Peyer's patch (tissue), 4 donors: ENCODE data around the gene MBTD1. TPM values are rescaled to one million over a fixed set of nuclear protein-coding genes. Genes with fewer than 3 reads are reported as not detected.

Experiments
- DNase-seq, 3 donors: peaks; one replicate each; pipeline ENCODE4 v3.0.0-alpha.2; 2017 to 2019
- H3K27ac ChIP-seq, 4 donors: fragments of 200-600 bp; sonication (generic); one replicate each; pipeline ENCODE4 v1.5.1; 2016 to 2019
- H3K27me3 ChIP-seq, 2 donors: fragments of 200-600 bp; sonication (generic); one replicate each; pipeline ENCODE4 v1.5.1; 2019
- H3K36me3 ChIP-seq, 3 donors: fragments of 200-600 bp; sonication (generic); one replicate each; pipeline ENCODE4 v1.5.1; 2016 to 2019
- H3K4me1 ChIP-seq, 4 donors: fragments of 200-600 bp; sonication (generic); one replicate each; pipeline ENCODE4 v1.5.1; 2016 to 2019
- H3K4me3 ChIP-seq, 4 donors: fragments of 200-600 bp; sonication (generic); 1 replicate in 3 of 4; 2 replicates in 1 of 4; pipeline ENCODE4 v1.5.1; 2016 to 2019; ENCODE audit warnings: mild to moderate bottlenecking in 1 of 4
- H3K9me3 ChIP-seq, 4 donors: fragments of 200-600 bp; sonication (generic); one replicate each; pipeline ENCODE4 v1.5.1; 2016 to 2019; ENCODE audit warnings: mild to moderate bottlenecking in 1 of 4
- CTCF ChIP-seq, 6 experiments: fragments of 450-650 bp in 4 of 6; fragments of 200-600 bp in 2 of 6; sonication (generic) in 1 of 6; IDR thresholded peaks; one replicate each; pipeline ENCODE4 v1.5.1; 2017 to 2019; ENCODE audit warnings: antibody characterized with exemption in 6 of 6, mild to moderate bottlenecking in 3 of 6, moderate library complexity in 1 of 6
- POLR2A ChIP-seq, 2 donors: fragments of 450-650 bp; IDR thresholded peaks; one replicate each; pipeline ENCODE4 v1.5.1; 2017; ENCODE audit warnings: antibody characterized with exemption in 2 of 2, mild to moderate bottlenecking in 2 of 2, moderate library complexity in 2 of 2
- total RNA-seq, 4 donors: library from RNA; depleted of rRNA; stranded (reverse); fragments of >200 nt; gene quantifications; one replicate each; pipeline ENCODE4 v1.1.0, GENCODE V29; 2016

Gene MBTD1
- total RNA-seq, 4 donors from 2014 or later = 13.2 to 27.6 (median 24.7) TPM

GRCh38 chr17:51240275-51240674, 19.6 kb downstream of the MBTD1 start:
- Histone ChIP-seq H3K4me3 (no peak overlapping the region), H3K4me1 (no peaks in the 10 kb centered on the region), H3K9me3 (no peaks in the 10 kb centered on the region), H3K27ac (no peak overlapping the region), H3K36me3 (no peaks in the 10 kb centered on the region), H3K27me3 (no peaks in the 10 kb centered on the region)
- DNase-seq = no peak
- no peak for TF ChIP-seq POLR2A (IDR thresholded peaks at IDR 0.05)
- no peak for TF ChIP-seq CTCF (IDR thresholded peaks at IDR 0.05)

DNA sequence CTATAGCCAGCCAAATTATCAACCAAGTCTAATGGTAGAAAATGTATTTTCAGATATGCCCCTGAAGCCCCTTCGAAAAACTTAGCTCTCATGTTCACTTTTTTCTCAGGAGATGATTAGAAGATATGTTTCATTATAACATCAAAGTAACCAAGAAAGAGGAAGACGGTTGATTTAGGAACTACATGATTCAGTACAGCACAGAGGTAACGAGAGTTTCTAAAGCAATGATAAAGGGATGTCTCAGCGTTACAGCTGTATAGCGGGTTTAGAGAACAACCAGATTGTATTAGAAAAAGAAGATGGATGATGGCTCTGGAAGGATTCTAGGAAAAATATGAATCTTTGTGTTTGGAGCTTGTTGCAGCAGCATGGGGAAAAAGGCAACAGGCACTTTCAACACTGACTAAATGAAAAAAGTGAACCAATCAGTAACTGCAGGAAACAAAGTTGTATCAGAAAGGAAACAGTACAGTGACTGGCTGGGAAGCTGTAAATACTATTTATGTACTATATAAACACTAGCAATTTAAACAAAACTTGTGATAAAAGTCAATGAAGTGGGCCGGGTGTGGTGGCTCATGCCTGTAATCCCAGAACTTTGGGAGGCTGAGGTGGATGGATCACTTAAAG, 21.5 kb downstream of the MBTD1 start:
- Histone ChIP-seq H3K4me1 (no peaks in the 10 kb centered on the region), H3K27ac (no peak overlapping the region)

GRCh38 chr17:51234162-51234561, 25.7 kb downstream of the MBTD1 start:
- no peaks in the 10 kb centered on the region for H3K9me3 ChIP-seq

More for the DNA sequence above, 21.5 kb downstream of the MBTD1 start:
- no peak for DNase-seq
- no peaks in the 10 kb centered on the region for H3K36me3 ChIP-seq
- H3K9me3 ChIP-seq = no peaks in the 10 kb centered on the region
- TF ChIP-seq CTCF (IDR thresholded peaks at IDR 0.05) (no peak), POLR2A (IDR thresholded peaks at IDR 0.05) (no peak)
- H3K27me3 ChIP-seq = no peaks in the 10 kb centered on the region
- H3K4me3 ChIP-seq = no peak overlapping the region

GRCh38 chr17:51231999-51232398, 27.9 kb downstream of the MBTD1 start:
- TF ChIP-seq POLR2A (IDR thresholded peaks at IDR 0.05) (no peak), CTCF (IDR thresholded peaks at IDR 0.05) (no peak)
- H3K27ac ChIP-seq = no peak overlapping the region
- no peaks in the 10 kb centered on the region for H3K36me3 ChIP-seq
- no peaks in the 10 kb centered on the region for H3K4me1 ChIP-seq
- H3K27me3 ChIP-seq = no peaks in the 10 kb centered on the region
- no peak overlapping the region for H3K4me3 ChIP-seq
- DNase-seq = no peak
- H3K9me3 ChIP-seq = no peaks in the 10 kb centered on the region

More at GRCh38 chr17:51234162-51234561, 25.7 kb downstream of the MBTD1 start:
- Histone ChIP-seq H3K27ac (no peak overlapping the region), H3K4me3 (no peak overlapping the region), H3K36me3 (no peaks in the 10 kb centered on the region), H3K4me1 (no peaks in the 10 kb centered on the region), H3K27me3 (no peaks in the 10 kb centered on the region)
- DNase-seq = no peak
- no peak for TF ChIP-seq CTCF (IDR thresholded peaks at IDR 0.05)

DNA sequence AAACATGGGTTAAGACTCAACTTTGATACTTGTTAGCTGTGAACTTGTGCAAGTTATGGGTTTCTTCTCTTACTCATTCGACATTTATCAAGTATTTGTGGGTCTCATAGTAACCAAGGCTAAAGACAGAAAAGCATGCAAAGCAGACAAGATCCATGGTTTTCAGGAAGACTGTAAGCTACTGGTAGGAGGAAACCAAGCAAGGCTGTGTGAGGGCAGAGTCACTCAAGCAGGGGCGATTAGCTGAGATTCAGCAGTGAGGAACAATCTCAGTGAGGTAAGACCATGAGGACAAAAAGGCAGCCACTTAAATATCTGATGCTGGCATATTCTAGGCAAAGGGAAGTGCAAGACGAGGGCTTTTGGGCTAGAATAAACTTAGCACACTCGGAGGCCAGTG, 29.5 kb downstream of the MBTD1 start:
- Histone ChIP-seq H3K36me3 (no peaks in the 10 kb centered on the region), H3K9me3 (no peaks in the 10 kb centered on the region), H3K27me3 (no peaks in the 10 kb centered on the region), H3K27ac (no peak overlapping the region), H3K4me1 (peaks cover 0 to 2% (median 0%) of the 10 kb centered on the region in 4 donors), H3K4me3 (no peak overlapping the region)
- TF ChIP-seq CTCF (IDR thresholded peaks at IDR 0.05) (no peak), POLR2A (IDR thresholded peaks at IDR 0.05) (no peak)
- no peak for DNase-seq

- Histone ChIP-seq H3K4me1 (peaks cover 0 to 6% (median 0%) of the 10 kb centered on the region in 4 donors), H3K36me3 (no peaks in the 10 kb centered on the region), H3K9me3 (no peaks in the 10 kb centered on the region), H3K27ac (no peak overlapping the region), H3K27me3 (no peaks in the 10 kb centered on the region), H3K4me3 (no peak overlapping the region)
- DNase-seq = no peak
- TF ChIP-seq POLR2A (IDR thresholded peaks at IDR 0.05) = no peak
- no peak for TF ChIP-seq CTCF (IDR thresholded peaks at IDR 0.05)
These were observed 30.0 kb downstream of the MBTD1 start for GRCh38 chr17:51229889-51230288.
